Omental fat pad (tissue), 4 donors: ENCODE measurements around the gene COMMD9. TPM values are rescaled to one million over a fixed set of nuclear protein-coding genes. Genes with fewer than 3 reads are reported as not detected.
"Not testable (repeated sequence)": the region's sequence is repeated elsewhere in the genome, so short reads cannot be mapped to it uniquely, and the experiment has no call there.

Experiments
- ATAC-seq: fragments of 150-250 bp; one replicate; pipeline ENCODE4 v1.9.1; 2016; ENCODE audit warnings: mild to moderate bottlenecking, moderate library complexity; ENCODE audit not compliant: low FRiP score
- DNase-seq: peaks from one replicate; pipeline ENCODE4 v3.0.0-alpha.2; 2019; ENCODE audit warnings: low spot score
- CTCF ChIP-seq, 3 donors: fragments of 450-650 bp; IDR thresholded peaks; one replicate each; pipeline ENCODE4 v1.5.1; 2016 to 2017; ENCODE audit warnings: antibody characterized with exemption in 3 of 3, mild to moderate bottlenecking in 3 of 3, moderate library complexity in 2 of 3
- total RNA-seq, 4 donors: library from RNA; depleted of rRNA; stranded (reverse); fragments of >200 nt; gene quantifications; one replicate each; pipeline ENCODE4 v1.1.0, GENCODE V29; 2016

Gene COMMD9
- 10 to 100 TPM; 37.3 to 52.6 (median 41.6) TPM for total RNA-seq

- no peak for TF ChIP-seq CTCF (IDR thresholded peaks at IDR 0.05)
- peak; percentile 92 for DNase-seq
- peak; percentile 97 for ATAC-seq
These were observed at the start of gene COMMD9 for GRCh38 chr11:36289226-36289852. Gene COMMD9 (minus strand): TSS chr11:36289424. CDS start chr11:36289412, 12 bp downstream.

- ATAC-seq (no peak), DNase-seq (no peak)
- no peak for TF ChIP-seq CTCF (IDR thresholded peaks at IDR 0.05)
These were observed 44.7 kb upstream of the COMMD9 start for GRCh38 chr11:36333897-36334296.

- no peak for TF ChIP-seq CTCF (IDR thresholded peaks at IDR 0.05)
- no peak for DNase-seq
- ATAC-seq, result no peak
These were observed 44.2 kb upstream of the COMMD9 start for GRCh38 chr11:36333468-36333867.

GRCh38 chr11:36330411-36330810 is 41.2 kb upstream of the COMMD9 start:
- TF ChIP-seq CTCF (IDR thresholded peaks at IDR 0.05), result no peak
- ATAC-seq (no peak), DNase-seq (no peak)

GRCh38 chr11:36328966-36329673 is 39.9 kb upstream of the COMMD9 start:
- no peak for TF ChIP-seq CTCF (IDR thresholded peaks at IDR 0.05)
- no peak for ATAC-seq
- no peak for DNase-seq

- TF ChIP-seq CTCF (IDR thresholded peaks at IDR 0.05), result no peak
- DNase-seq, result no peak
- no peak for ATAC-seq
These were observed 37.5 kb upstream of the COMMD9 start for GRCh38 chr11:36326524-36327419.

GRCh38 chr11:36325403-36325802 is 36.2 kb upstream of the COMMD9 start:
- DNase-seq, ATAC-seq: not testable (repeated sequence)

GRCh38 chr11:36324956-36325355 is 35.7 kb upstream of the COMMD9 start:
- DNase-seq, ATAC-seq: not testable (repeated sequence)
